ENCODE measurements around the gene CDC42BPB. TPM values are rescaled to one million over a fixed set of nuclear protein-coding genes. Genes with fewer than 3 reads are reported as not detected.

CDC42BPB gene
- total and polyA plus RNA-seq, 2 of the 4 experiments (the other 2 are of a cell fraction) = 49.1 to 81.4 TPM

DNA sequence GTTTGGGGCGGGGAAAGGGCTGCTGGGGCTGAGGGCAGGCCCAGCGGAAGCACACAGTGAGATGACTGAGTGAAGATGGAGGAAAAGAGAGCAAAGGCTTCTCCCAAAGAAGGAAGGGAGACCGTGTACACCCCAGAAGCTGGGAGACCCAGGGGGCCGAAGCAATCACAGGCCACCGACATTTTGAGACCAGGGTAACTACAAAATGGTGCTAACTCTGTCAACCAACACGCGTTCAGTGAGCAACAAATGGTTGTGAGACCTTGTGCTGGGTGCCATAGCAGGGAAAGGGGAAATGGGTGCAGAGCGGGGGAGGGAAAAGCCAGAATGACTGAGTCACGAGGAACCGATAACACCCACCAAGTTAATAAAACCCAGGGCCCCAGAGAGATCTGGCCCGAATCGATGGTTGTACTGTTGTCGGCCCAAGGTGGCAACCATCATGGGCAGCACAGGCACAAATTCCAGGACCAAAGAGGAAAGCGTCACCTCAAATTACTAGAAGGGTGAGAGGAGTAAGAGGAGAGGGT is 50.3 kb downstream of the CDC42BPB start:
- no peaks in the 10 kb centered on the region for H3K27me3 ChIP-seq (ENCODE audit: control insufficient read depth, insufficient read depth, low read length)
- no peak overlapping the region for H2BK5ac ChIP-seq (ENCODE audit: low read depth, low read length, poor library complexity, severe bottlenecking)
- H3K79me1 ChIP-seq (ENCODE audit: low read depth in 1 of 2, low read length in 2 of 2) = peaks cover 46 to 91% of the 10 kb centered on the region in 2 experiments
- no peaks in the 10 kb centered on the region for H3K9me3 ChIP-seq (ENCODE audit: control insufficient read depth, insufficient read depth, low read length)
- no peak overlapping the region for H3K4me3 ChIP-seq (ENCODE audit: insufficient read depth, low read depth, low read length)
- no peak overlapping the region for H3K4ac ChIP-seq (ENCODE audit: low read depth, low read length)
- no peak overlapping the region for H4K5ac ChIP-seq (ENCODE audit: low read depth, low read length)
- TF ChIP-seq CHD1 (IDR thresholded peaks at IDR 0.05; ENCODE audit: low read depth, low read length) (no peak), BHLHE40 (IDR thresholded peaks at IDR 0.05; ENCODE audit: low read depth, low read length) (no peak), SMC3 (IDR thresholded peaks at IDR 0.05; ENCODE audit: low read depth, low read length) (no peak), FOS (IDR thresholded peaks at IDR 0.05; ENCODE audit: low read depth, low read length) (no peak), RCOR1 (IDR thresholded peaks at IDR 0.05; ENCODE audit: insufficient replicate concordance, low read length) (no peak)
- TF ChIP-seq, protein P1, sequence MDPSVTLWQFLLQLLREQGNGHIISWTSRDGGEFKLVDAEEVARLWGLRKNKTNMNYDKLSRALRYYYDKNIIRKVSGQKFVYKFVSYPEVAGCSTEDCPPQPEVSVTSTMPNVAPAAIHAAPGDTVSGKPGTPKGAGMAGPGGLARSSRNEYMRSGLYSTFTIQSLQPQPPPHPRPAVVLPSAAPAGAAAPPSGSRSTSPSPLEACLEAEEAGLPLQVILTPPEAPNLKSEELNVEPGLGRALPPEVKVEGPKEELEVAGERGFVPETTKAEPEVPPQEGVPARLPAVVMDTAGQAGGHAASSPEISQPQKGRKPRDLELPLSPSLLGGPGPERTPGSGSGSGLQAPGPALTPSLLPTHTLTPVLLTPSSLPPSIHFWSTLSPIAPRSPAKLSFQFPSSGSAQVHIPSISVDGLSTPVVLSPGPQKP (IDR thresholded peaks at IDR 0.05; ENCODE audit: borderline replicate concordance, low read depth, low read length) = no peak
- TF ChIP-seq, protein P2, sequence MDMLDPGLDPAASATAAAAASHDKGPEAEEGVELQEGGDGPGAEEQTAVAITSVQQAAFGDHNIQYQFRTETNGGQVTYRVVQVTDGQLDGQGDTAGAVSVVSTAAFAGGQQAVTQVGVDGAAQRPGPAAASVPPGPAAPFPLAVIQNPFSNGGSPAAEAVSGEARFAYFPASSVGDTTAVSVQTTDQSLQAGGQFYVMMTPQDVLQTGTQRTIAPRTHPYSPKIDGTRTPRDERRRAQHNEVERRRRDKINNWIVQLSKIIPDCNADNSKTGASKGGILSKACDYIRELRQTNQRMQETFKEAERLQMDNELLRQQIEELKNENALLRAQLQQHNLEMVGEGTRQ (IDR thresholded peaks at IDR 0.05; ENCODE audit: low read depth, low read length) = no peak
- H3K18ac ChIP-seq (ENCODE audit: low read depth, low read length) = no peak overlapping the region
- ATAC-seq (ENCODE audit: low read depth) (no peak), DNase-seq (no peak)
- peaks cover 47% of the 10 kb centered on the region for H3K36me3 ChIP-seq (ENCODE audit: control insufficient read depth, insufficient read depth, low read length)
- intact Hi-C loops (cut with micrococcal nuclease) (no loop called here), dilution Hi-C loops (cut with HindIII; ENCODE audit: low sequenced_read_pairs, unreplicated experiment) (no loop called here), in situ Hi-C loops (cut with MboI; ENCODE audit: low sequenced_read_pairs) (no loop called here)
- H3K9ac ChIP-seq (ENCODE audit: low read depth, low read length) = no peak overlapping the region
- H4K20me1 ChIP-seq (ENCODE audit: insufficient read depth, low read length) = peaks cover 44% of the 10 kb centered on the region
- no peak overlapping the region for H2BK20ac ChIP-seq (ENCODE audit: low read depth, low read length)
- H3K56ac ChIP-seq (ENCODE audit: extremely low read depth, insufficient read depth, low read length) = no peak overlapping the region
- H3K4me1 ChIP-seq (ENCODE audit: control insufficient read depth, insufficient read depth, low read length) = peaks cover 6% of the 10 kb centered on the region
- no peak overlapping the region for H2BK15ac ChIP-seq (ENCODE audit: low read depth, low read length)
- no peak overlapping the region for H2AFZ ChIP-seq (replicated peaks; ENCODE audit: low read length, poor library complexity)
- H2AK9ac ChIP-seq (replicated peaks; ENCODE audit: low read depth, low read length, poor library complexity) = no peak overlapping the region
- no TSS peak for BruUV-seq (replicated peaks)
- WGBS, 2 experiments (ENCODE audit: extremely low coverage in 2 of 2, insufficient read length in 1 of 2) = 98% methylated on average over 7 of the region's 14 CpGs; no CpG with 5 or more reads in 1 of the 2 experiments
- no peak overlapping the region for H2BK120ac ChIP-seq (ENCODE audit: low read depth, low read length)
- no peak overlapping the region for H3K14ac ChIP-seq (replicated peaks; ENCODE audit: low read depth, low read length)
- H3K27ac ChIP-seq (ENCODE audit: insufficient read depth, low read length) = no peak overlapping the region
- ChIA-PET POLR2A (ENCODE audit: unreplicated experiment) (no interaction called here), CTCF (no interaction called here)
- no peak overlapping the region for H3K23ac ChIP-seq (ENCODE audit: low read depth, low read length)
- H3K9me1 ChIP-seq (ENCODE audit: insufficient read depth, low read length) = peaks cover 26% of the 10 kb centered on the region
- no peak overlapping the region for H4K8ac ChIP-seq (ENCODE audit: low read depth in 2 of 2, low read length in 2 of 2)
- no peak overlapping the region for H4K91ac ChIP-seq (ENCODE audit: insufficient read depth, low read depth, low read length)
- no peak overlapping the region for H3K4me2 ChIP-seq (ENCODE audit: low read depth, low read length)
- H2AK5ac ChIP-seq (ENCODE audit: low read depth, low read length) = no peak overlapping the region
